GM18858 (cell line): ENCODE data around the gene PTCHD4.

Experiments
- ATAC-seq: cut with Tn5 transposase; IDR thresholded peaks from one replicate; pipeline ENCODE4 v1.9.1; 2021; ENCODE audit not compliant: unreplicated experiment

Gene PTCHD4

GRCh38 chr6:48100588-48100895 lies 10.5 kb downstream of the PTCHD4 start:
- no peak for ATAC-seq

- no peak for ATAC-seq
Measured at GRCh38 chr6:48099713-48100587, 11.0 kb downstream of the PTCHD4 start.

- ATAC-seq, result no peak
Measured at GRCh38 chr6:48098923-48099322, 12.1 kb downstream of the PTCHD4 start.

- no peak for ATAC-seq
Measured at GRCh38 chr6:48092550-48093217, 18.3 kb downstream of the PTCHD4 start.

- no peak for ATAC-seq
Measured at GRCh38 chr6:48090546-48090945, 20.5 kb downstream of the PTCHD4 start.

GRCh38 chr6:48087448-48087847 lies 23.5 kb downstream of the PTCHD4 start:
- ATAC-seq, result no peak

- ATAC-seq, result no peak
Measured at GRCh38 chr6:48086187-48086586, 24.8 kb downstream of the PTCHD4 start.

GRCh38 chr6:48085131-48085741 lies 25.8 kb downstream of the PTCHD4 start:
- no peak for ATAC-seq

- no peak for ATAC-seq
Measured at GRCh38 chr6:48084201-48084600, 26.8 kb downstream of the PTCHD4 start.

- no peak for ATAC-seq
Measured at GRCh38 chr6:48080227-48081009, 30.6 kb downstream of the PTCHD4 start.

GRCh38 chr6:48078120-48078519 lies 32.9 kb downstream of the PTCHD4 start:
- no peak for ATAC-seq

- ATAC-seq, result no peak
Measured at GRCh38 chr6:48075181-48075580, 35.8 kb downstream of the PTCHD4 start.

- ATAC-seq, result no peak
Measured at GRCh38 chr6:48073976-48074767, 36.8 kb downstream of the PTCHD4 start.

GRCh38 chr6:48071833-48072232 lies 39.2 kb downstream of the PTCHD4 start:
- ATAC-seq, result no peak

- ATAC-seq, result no peak
Measured at GRCh38 chr6:48069280-48069679, 41.7 kb downstream of the PTCHD4 start.

- ATAC-seq, result no peak
Measured at GRCh38 chr6:48068278-48069251, 42.4 kb downstream of the PTCHD4 start.

- ATAC-seq, result no peak
Measured at GRCh38 chr6:48067886-48068277, 43.1 kb downstream of the PTCHD4 start.

GRCh38 chr6:48067148-48067712 lies 43.8 kb downstream of the PTCHD4 start:
- ATAC-seq, result no peak
